ENCODE data around the gene B4GALT1.

DNA sequence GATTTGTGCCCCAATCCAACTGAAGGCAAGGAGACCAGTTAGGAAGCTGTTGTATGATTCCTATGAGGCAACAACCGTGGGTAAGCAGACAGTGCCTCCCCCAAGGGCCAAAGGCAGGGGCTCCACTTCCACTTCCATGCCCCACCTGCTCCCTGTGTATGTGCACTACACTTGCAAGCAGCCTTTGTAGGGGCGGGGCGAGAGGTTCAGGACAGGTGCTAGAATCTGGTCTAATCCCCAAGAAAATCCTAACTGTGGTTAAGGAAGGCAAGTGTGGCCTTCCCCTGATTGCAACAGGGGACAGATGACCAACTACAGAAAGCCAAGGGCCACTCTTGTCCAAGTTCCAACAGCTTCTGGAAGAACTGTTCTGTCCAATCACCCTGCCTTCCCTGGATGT is 41.7 kb downstream of the B4GALT1 start:
- TF ChIP-seq POLR2A (IDR thresholded peaks at IDR 0.05; ENCODE audit: low read length) (no peak), GATA1 (IDR thresholded peaks at IDR 0.05; ENCODE audit: low read depth, low read length) (no peak)
